Stimulated activated CD4-positive, alpha-beta T cell treated with anti-CD3 and anti-CD28 coated beads, Interleukin-15, amount 100 ng/mL, for 48 hours (primary cell): ENCODE data around the gene LHFPL6.

ENCODE experiments used
- DNase-seq, 2 donors: peaks; one replicate each; pipeline ENCODE4 v3.0.0-alpha.2; 2020; ENCODE audit warnings: low read depth in 2 of 2

LHFPL6 gene

DNA sequence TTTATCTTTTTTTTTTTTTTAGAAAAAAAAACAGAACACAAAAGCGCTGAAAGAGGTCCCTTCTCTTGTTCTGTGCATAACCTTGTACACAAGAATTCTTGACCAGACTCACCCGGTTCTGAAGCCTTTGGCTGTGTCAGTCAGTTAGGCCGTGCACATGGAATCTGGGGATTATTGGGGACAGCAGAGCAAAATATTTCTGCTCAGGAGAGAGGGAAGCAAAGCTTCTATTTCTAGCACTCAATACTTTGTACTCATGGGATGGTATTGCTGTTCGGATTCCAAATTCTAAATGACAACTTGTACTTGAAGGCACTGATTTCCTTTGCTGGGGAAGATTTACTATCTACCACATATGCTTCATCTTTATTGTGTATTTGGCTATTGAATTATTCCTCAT lies 292.0 kb downstream of the LHFPL6 start:
- DNase-seq: no peak

DNA sequence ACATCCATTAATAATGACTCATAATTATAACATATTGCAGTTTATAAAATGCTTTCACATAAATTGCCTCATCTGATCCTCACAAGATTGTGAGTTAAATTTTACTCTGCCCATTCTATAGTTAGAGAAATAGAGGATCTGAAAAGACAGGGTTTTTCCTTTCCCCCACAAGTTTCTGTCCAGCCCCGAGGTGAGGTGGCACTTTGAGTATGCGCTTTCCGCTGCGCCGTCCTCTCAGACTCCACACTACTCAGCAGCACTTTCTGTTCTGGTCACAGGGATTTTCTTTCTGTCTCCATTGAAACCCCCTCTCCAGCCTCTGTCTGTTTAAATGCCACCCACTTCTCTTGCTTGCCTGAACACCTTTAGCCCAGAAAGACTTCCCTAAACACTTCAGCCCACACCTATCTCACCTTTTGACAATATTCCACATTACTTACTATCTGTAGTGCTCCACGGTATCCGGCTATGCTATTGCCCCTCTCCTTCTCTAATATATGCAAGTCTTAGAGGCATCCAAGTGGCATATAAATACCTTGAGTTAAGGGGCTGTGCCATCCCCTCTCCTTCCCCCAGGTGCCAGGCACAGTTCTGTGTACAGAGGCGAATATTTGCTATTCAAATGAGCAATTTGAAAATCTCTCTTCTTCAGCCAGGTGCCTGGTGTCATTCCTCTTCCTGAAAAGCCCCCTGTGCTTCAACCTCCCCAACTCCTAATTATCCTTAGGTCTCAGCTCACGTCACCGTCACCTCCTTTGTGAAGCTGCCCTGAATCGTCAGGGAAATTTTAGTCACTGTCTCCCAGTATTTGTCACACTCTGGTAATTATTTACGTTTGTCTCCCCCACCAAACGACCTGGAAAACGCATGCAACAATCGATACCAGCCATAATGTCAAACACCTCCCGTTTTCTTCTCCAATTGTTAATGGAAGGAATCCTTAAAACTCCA lies 296.1 kb downstream of the LHFPL6 start:
- DNase-seq: peak; percentile 1 to 8

DNA sequence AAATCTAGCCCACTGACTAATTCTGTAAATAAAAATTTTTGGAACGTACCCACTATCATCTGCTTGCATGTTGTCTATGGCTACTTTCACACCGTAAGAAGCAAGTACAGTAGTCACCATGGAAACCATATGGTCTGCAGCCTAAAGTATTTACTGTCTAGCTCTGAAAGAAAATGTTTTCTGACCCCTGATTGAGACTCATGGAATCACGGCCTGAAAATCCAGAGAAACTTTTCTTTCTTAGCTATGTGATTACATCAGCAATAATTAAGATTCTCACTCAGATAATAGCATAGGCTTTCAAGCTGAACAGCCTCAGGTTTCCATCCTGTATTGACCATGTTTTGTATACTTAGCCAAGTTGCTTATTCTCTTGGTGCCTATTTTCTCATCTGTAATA lies 300.2 kb downstream of the LHFPL6 start:
- DNase-seq: no peak

DNA sequence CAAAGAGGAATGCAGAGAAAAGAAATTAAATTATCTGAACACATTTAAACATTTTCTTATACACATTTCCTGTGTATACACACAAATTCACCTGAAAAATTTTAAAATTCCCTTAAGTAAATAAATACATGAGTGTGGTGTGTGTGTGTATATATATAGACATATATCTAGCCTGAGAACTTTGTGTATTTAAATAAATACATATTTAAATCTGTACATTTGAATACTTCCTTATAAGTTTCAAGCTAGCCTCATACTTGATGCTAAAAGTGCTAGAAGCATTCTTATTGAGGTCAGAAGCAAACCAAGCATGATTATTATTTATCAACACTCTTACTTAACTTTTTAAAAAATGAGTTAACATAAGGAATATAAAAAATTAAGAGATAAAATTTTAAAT lies 304.0 kb downstream of the LHFPL6 start:
- DNase-seq: no peak

DNA sequence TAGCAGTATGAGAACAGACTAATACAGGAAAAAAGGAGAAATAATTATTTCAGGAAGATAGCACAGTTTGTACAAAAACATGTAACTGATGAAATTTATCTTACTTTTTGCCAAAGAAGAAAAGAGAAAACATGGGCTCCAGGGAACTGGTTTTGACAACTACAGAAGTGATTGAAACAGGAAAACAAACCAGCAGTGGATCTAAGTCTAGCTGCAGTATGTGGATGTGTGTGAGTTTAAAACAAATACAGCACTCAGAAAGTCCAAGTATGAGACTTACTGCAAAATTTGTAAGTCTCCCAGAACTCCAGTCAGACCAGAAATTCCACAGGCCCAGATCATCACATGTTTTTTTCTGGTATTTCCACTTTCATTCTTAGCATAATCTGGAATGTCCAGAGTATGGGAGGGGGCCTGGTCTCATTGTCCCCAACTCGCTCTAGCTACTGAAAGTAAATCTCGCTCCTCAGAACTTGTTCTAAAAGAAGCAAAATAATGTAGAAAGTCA lies 305.3 kb downstream of the LHFPL6 start:
- no peak for DNase-seq

DNA sequence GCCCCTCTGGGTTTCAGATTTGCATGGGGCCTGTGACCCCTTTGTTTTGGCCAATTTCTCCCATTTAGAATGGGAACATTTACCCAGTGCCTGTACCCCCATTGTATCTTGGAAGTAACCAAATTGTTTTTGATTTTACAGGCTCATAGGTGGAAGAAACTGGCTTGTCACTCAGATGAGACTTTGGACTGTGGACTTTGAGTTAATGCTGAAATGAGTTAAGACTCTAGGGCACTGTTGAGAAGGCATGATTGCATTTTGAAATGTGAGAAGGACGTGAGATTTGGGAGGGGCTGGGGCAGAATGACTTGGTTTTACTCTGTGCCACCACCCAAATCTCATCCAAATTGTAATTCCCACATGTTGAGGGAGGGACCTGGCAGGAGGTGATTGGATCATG lies 306.0 kb downstream of the LHFPL6 start:
- no peak for DNase-seq

DNA sequence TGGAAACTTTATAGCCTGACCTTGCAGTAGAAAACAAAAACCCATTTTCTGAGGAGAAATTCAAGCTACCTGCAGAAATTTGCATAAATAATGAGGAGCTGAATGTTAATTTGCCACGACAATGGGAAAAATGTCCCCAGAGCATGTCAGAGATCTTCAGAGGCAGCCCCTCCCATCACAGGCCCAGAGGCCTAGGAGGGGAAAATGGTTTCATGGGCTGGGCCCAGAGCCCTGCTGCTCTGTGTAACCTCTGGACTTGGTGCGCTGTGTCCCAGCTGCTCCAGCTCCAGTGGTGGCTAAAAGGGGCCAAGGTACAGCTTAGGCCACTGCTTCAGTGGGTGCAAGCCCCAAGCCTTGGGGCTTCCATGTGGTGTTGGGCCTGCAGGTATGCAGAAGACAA lies 306.8 kb downstream of the LHFPL6 start:
- DNase-seq: no peak
